Endothelial cell of coronary artery (primary cell): Measurements from ENCODE around the gene KRTAP9-6. TPM values are rescaled to one million over a fixed set of nuclear protein-coding genes. Genes with fewer than 3 reads are reported as not detected.

ENCODE experiments used
- total RNA-seq: library from RNA; depleted of rRNA; stranded (reverse); fragments of >200 nt; gene quantifications from 2 replicates; pipeline ENCODE4 v1.2.3, GENCODE V29; 2014

Gene KRTAP9-6, protein sequence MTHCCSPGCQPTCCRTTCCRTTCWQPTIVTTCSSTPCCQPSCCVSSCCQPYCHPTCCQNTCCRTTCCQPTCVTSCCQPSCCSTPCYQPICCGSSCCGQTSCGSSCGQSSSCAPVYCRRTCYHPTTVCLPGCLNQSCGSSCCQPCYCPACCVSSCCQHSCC
- not detected in 2 replicates for total RNA-seq

DNA sequence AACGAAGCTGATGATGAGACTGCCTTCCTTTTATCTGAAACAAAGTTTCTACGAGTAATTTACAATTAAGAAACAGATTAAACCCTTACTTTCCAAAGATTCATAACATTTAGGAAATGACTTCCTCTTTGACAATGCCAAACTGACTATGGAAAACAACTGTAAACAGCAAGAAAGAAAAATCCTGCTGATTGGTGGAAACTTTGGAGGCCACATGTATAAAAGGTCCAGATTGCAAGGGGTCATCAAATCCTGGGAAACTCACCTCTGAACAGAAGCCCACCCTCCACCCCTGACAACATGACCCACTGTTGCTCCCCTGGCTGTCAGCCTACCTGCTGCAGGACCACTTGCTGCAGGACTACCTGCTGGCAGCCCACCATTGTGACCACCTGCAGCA lies at the start of gene KRTAP9-6:
Gene KRTAP9-6 (plus strand): TSS at position 301 of the 400 bp plus-strand sequence. CDS start 0 bp downstream, at position 301.

DNA sequence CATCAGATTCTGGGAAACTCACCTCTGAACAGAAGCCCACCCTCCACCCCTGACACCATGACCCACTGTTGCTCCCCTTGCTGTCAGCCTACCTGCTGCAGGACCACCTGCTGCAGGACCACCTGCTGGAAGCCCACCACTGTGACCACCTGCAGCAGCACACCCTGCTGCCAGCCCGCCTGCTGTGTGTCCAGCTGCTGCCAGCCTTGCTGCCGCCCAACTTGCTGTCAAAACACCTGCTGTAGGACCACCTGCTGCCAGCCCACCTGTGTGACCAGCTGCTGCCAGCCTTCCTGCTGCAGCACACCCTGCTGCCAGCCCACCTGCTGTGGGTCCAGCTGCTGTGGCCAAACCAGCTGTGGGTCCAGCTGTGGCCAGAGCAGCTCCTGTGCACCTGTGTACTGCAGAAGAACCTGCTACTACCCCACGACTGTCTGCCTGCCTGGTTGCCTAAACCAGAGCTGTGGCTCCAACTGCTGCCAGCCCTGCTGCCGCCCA lies 38.5 kb upstream of the KRTAP9-6 start, which contains the start of gene KRTAP9-2:
Gene KRTAP9-2 (plus strand): TSS at position 51 of the 498 bp plus-strand sequence. CDS start 7 bp downstream, at position 58.

DNA sequence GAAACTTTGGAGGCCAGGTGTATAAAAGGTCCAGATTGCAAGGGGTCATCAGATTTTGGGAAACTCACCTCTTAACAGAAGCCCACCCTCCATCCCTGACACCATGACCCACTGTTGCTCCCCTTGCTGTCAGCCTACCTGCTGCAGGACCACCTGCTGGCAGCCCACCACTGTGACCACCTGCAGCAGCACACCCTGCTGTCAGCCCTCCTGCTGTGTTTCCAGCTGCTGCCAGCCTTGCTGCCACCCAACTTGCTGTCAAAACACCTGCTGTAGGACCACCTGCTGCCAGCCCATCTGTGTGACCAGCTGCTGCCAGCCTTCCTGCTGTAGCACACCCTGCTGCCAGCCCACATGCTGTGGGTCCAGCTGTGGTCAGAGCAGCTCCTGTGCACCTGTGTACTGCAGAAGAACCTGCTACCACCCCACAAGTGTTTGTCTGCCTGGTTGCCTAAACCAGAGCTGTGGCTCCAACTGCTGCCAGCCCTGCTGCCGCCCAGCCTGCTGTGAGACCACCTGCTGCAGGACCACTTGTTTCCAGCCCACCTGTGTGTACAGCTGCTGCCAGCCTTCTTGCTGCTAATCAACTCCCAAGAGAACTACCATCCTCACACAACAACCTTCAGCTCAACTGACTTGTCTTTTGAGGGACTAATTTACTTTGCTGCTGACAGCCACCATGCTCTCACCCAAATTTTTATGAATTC lies 32.6 kb upstream of the KRTAP9-6 start, which contains the start of gene KRTAP9-3:
Gene KRTAP9-3 (plus strand): TSS at position 51 of the 707 bp plus-strand sequence. CDS start 53 bp downstream, at position 104.

DNA sequence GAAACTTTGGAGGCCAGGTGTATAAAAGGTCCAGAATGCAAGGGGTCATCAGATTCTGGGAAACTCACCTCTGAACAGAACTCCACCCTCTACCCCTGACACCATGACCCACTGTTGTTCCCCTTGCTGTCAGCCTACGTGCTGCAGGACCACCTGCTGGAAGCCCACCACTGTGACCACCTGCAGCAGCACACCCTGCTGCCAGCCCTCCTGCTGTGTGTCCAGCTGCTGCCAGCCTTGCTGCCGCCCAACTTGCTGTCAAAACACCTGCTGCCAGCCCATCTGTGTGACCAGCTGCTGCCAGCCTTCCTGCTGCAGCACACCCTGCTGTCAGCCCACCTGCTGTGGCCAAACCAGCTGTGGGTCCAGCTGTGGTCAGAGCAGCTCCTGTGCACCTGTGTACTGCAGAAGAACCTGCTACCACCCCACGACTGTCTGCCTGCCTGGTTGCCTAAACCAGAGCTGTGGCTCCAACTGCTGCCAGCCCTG lies 27.2 kb upstream of the KRTAP9-6 start, which contains the start of gene KRTAP9-8:
Gene KRTAP9-8 (plus strand): TSS at position 51 of the 489 bp plus-strand sequence. CDS start 53 bp downstream, at position 104.

DNA sequence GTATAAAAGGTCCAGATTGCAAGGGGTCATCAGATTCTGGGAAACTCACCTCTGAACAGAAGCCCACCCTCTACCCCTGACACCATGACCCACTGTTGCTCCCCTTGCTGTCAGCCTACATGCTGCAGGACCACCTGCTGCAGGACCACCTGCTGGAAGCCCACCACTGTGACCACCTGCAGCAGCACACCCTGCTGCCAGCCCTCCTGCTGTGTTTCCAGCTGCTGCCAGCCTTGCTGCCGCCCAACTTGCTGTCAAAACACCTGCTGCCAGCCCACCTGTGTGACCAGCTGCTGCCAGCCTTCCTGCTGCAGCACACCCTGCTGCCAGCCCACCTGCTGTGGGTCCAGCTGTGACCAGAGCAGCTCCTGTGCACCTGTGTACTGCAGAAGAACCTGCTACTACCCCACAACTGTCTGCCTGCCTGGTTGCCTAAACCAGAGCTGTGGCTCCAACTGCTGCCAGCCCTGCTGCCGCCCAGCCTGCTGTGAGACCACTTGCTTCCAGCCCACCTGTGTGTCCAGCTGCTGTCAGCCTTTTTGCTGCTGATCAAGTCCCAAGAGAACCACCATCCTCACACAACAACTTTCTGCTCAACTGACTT lies 15.4 kb upstream of the KRTAP9-6 start, which contains the start of gene KRTAP9-4:
Gene KRTAP9-4 (plus strand): TSS at position 51 of the 604 bp plus-strand sequence. CDS start 34 bp downstream, at position 85.

DNA sequence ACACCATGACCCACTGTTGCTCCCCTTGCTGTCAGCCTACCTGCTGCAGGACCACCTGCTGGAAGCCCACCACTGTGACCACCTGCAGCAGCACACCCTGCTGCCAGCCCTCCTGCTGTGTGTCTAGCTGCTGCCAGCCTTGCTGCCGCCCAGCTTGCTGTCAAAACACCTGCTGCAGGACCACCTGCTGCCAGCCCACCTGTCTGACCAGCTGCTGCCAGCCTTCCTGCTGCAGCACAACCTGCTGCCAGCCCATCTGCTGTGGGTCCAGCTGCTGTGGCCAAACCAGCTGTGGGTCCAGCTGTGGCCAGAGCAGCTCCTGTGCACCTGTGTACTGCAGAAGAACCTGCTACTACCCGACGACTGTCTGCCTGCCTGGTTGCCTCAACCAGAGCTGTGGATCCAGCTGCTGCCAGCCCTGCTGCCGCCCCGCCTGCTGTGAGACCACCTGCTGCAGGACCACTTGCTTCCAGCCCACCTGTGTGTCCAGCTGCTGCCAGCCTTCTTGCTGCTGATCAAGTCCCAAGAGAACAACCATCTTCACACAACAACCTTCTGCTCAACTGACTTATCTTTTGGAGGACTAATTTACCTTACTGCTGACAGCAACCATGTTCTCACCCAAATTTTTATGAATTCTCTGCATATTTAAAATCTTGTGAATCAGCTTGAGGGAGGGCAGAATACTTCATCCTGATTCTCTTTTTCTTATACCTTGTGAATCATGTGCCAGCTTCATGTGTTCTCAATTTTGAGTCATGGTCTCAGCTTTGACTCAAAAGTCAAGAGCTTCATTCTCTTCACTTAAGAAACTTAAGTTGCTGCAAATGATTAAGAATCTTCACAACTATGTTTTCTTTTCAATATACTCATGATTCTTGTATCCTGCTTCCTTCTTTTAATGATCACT lies 9.5 kb upstream of the KRTAP9-6 start, which contains the start of gene KRTAP9-9:
Gene KRTAP9-9 (plus strand): TSS at position 4 of the 910 bp plus-strand sequence.

DNA sequence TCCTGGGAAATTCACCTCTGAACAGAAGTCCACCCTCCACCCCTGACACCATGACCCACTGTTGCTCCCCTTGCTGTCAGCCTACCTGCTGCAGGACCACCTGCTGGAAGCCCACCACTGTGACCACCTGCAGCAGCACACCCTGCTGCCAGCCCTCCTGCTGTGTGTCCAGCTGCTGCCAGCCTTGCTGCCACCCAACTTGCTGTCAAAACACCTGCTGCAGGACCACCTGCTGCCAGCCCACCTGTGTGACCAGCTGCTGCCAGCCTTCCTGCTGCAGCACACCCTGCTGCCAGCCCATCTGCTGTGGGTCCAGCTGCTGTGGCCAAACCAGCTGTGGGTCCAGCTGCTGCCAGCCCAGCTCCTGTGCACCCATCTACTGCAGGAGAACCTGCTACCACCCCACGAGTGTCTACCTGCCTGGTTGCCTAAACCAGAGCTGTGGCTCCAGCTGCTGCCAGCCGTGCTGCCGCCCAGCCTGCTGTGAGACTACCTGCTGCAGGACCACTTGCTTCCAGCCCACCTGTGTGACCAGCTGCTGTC lies 10.5 kb downstream of the KRTAP9-6 start, which contains the start of gene KRTAP9-7:
Gene KRTAP9-7 (plus strand): TSS at position 51 of the 543 bp plus-strand sequence. CDS start 0 bp downstream, at position 51.

DNA sequence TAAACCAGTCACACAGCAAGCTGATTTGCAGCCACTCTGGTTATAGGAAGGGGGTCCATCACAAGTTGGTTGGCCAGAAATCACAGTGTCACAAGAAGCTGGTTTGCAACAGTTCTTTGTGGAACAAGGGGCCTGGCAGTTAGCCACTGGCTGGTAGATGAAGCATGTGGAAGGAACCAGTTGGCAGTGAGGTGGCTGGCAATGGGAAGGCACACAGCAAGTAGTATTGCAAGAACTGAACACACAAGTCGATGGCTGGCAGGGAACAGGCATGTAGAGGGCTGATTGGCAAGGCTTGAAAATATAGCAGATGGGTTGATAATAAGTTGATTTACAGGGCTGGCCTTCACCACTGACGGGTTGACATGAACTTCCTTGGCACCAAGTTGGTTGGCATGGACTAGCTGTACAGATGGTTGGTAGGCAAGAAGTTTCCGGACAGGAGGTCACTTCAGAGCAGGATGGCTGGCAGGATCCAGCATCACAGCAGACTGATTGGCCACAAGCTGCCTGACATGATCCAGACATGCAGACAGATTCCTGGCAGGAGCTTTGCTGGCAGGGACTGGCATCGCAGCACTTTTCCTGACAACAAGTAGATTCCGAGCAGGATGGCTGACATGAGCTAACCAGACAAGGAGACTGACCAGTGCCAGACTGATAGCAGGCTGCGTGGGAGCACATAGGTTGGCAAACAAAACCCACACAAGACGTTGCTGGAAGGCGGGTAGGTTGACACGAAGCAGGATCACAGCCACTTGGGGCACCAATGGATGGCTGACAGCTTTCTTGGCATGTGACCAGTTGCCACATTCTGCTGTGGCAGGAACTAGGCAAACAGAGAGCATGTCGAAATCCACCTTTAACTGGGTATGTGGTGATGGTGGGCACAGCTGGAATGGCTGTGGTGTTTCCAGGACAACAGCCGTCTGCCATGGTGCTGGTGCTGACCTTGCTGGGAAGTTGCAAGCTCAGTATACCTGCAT lies 37.0 kb downstream of the KRTAP9-6 start, which contains the start of gene KRTAP29-1:
Gene KRTAP29-1 (minus strand): TSS at position 936 of the 986 bp plus-strand sequence. CDS start 0 bp downstream, at position 936.

DNA sequence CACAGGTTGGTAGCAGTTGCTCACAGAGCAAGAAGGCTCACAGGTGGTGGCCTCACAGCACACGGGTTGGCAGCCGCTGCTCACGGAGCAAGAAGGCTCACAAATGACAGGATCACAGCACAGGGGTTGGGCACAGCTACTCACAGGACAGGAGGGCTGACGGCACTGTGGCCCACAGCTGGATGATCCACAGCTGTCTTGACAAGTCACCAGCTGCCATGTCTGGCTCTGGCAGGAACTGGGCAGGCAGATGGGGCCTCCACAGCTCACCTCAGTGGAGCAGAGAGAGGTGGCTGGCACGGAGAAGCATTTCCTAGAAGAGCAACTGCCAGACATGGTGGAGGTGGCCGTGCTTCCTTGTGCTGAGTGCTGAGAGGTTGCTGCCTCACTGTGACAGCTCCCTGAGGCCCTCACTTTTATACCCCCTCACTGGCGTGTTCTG lies 43.8 kb downstream of the KRTAP9-6 start, which contains the start of gene KRTAP16-1:
Gene KRTAP16-1 (minus strand): TSS at position 392 of the 442 bp plus-strand sequence. CDS start 56 bp downstream, at position 336.

DNA sequence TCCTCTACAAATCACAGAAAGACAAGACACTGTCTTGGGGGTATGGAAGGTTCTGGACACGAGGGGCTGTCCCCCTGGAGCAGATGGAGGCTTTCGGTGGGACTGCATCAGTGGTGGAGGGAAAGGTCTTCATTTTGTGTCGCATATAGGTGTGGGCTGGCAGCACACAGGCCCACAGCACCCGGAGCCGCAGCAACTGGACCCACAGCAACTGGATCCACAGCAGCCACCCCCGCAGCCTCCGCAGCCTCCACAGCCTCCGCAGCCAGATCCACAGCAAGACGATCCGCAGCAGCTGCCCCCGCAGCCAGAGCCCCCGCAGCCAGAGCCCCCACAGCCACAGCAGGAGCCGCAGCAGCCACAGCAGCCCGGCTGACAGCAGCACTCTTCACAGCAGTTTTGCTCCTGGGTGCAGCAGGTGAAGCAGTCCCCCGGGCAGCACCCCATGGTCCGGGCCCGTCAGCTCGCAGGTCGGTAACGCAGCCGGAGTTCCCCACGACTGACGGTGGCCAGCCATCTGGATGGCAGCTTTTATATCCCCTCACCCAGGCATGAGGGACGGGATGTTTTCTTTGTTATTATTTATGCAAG lies 50.1 kb downstream of the KRTAP9-6 start, which contains the start of gene KRTAP17-1:
Gene KRTAP17-1 (minus strand): TSS at position 507 of the 591 bp plus-strand sequence. CDS start 60 bp downstream, at position 447.

Other genes starting within 250 kb of the KRTAP9-6 start
- not detected in 2 replicates for gene KRTAP1-5, start 238.2 kb upstream of the KRTAP9-6 start, total RNA-seq
- gene KRTAP1-4, start 235.2 kb upstream of the KRTAP9-6 start, total RNA-seq = not detected in 2 replicates
- gene KRTAP1-3, start 230.5 kb upstream of the KRTAP9-6 start, total RNA-seq = not detected in 2 replicates
- gene KRTAP1-1, start 223.9 kb upstream of the KRTAP9-6 start, total RNA-seq = not detected in 2 replicates
- gene KRTAP2-1, start 218.1 kb upstream of the KRTAP9-6 start, total RNA-seq = not detected in 2 replicates
- gene KRTAP2-2, start 210.1 kb upstream of the KRTAP9-6 start, total RNA-seq = not detected in 2 replicates
- not detected in 2 replicates for gene KRTAP2-3, start 205.3 kb upstream of the KRTAP9-6 start, total RNA-seq
- gene KRTAP2-4, start 199.5 kb upstream of the KRTAP9-6 start, total RNA-seq = not detected in 2 replicates
- gene KRTAP4-7, start 181.2 kb upstream of the KRTAP9-6 start, total RNA-seq = not detected in 2 replicates
- gene KRTAP4-8, start 167.2 kb upstream of the KRTAP9-6 start, total RNA-seq = not detected in 2 replicates
- not detected in 2 replicates for gene KRTAP4-16, start 163.2 kb upstream of the KRTAP9-6 start, total RNA-seq
- not detected in 2 replicates for gene KRTAP4-9, start 160.0 kb upstream of the KRTAP9-6 start, total RNA-seq
- not detected in 2 replicates for gene KRTAP4-11, start 147.0 kb upstream of the KRTAP9-6 start, total RNA-seq
- gene KRTAP4-12, start 141.2 kb upstream of the KRTAP9-6 start, total RNA-seq = not detected in 2 replicates
- gene KRTAP4-6, start 124.8 kb upstream of the KRTAP9-6 start, total RNA-seq = not detected in 2 replicates
- not detected in 2 replicates for gene KRTAP4-5, start 115.6 kb upstream of the KRTAP9-6 start, total RNA-seq
- not detected in 2 replicates for gene KRTAP4-4, start 104.6 kb upstream of the KRTAP9-6 start, total RNA-seq
- gene KRTAP4-3, start 97.2 kb upstream of the KRTAP9-6 start, total RNA-seq = not detected in 2 replicates
- not detected in 2 replicates for gene KRTAP4-2, start 87.2 kb upstream of the KRTAP9-6 start, total RNA-seq
- gene KRTAP4-1, start 80.5 kb upstream of the KRTAP9-6 start, total RNA-seq = not detected in 2 replicates
- not detected in 2 replicates for gene KRTAP9-1, start 75.5 kb upstream of the KRTAP9-6 start, total RNA-seq
- not detected in 2 replicates for gene KRTAP9-2, start 38.7 kb upstream of the KRTAP9-6 start, total RNA-seq
- gene KRTAP9-3, start 32.9 kb upstream of the KRTAP9-6 start, total RNA-seq = not detected in 2 replicates
- not detected in 2 replicates for gene KRTAP9-8, start 27.4 kb upstream of the KRTAP9-6 start, total RNA-seq
- not detected in 2 replicates for gene KRTAP9-4, start 15.7 kb upstream of the KRTAP9-6 start, total RNA-seq
- gene KRTAP9-9, start 10.0 kb upstream of the KRTAP9-6 start, total RNA-seq = not detected in 2 replicates
- not detected in 2 replicates for gene KRTAP9-7, start 10.3 kb downstream of the KRTAP9-6 start, total RNA-seq
- not detected in 2 replicates for gene KRTAP29-1, start 37.5 kb downstream of the KRTAP9-6 start, total RNA-seq
- not detected in 2 replicates for gene KRTAP16-1, start 43.9 kb downstream of the KRTAP9-6 start, total RNA-seq
- gene KRTAP17-1, start 50.3 kb downstream of the KRTAP9-6 start, total RNA-seq = not detected in 2 replicates
- not detected in 2 replicates for gene KRT33A, start 85.5 kb downstream of the KRTAP9-6 start, total RNA-seq
- not detected in 2 replicates for gene KRT33B, start 104.4 kb downstream of the KRTAP9-6 start, total RNA-seq
- gene KRT34, start 116.9 kb downstream of the KRTAP9-6 start, total RNA-seq = not detected in 2 replicates
- gene KRT31, start 132.2 kb downstream of the KRTAP9-6 start, total RNA-seq = not detected in 2 replicates
- not detected in 2 replicates for gene KRT37, start 159.2 kb downstream of the KRTAP9-6 start, total RNA-seq
- not detected in 2 replicates for gene KRT38, start 175.6 kb downstream of the KRTAP9-6 start, total RNA-seq
- gene KRT32, start 202.0 kb downstream of the KRTAP9-6 start, total RNA-seq = not detected in 2 replicates
- gene KRT35, start 215.8 kb downstream of the KRTAP9-6 start, total RNA-seq = 0.09 TPM in 1 of 2 replicates, not detected in the other
- gene KRT36, start 224.5 kb downstream of the KRTAP9-6 start, total RNA-seq = under 0.01 TPM in 1 of 2 replicates, not detected in the other
- gene KRT13, start 240.2 kb downstream of the KRTAP9-6 start, total RNA-seq = not detected in 2 replicates